Endometrial microvascular endothelial cells (primary cell): Measurements from ENCODE around the gene MRPS17. TPM values are rescaled to one million over a fixed set of nuclear protein-coding genes. Genes with fewer than 3 reads are reported as not detected.

Source experiments
- in situ Hi-C: cut with HindIII; loops from 2 replicates; pipeline ENCODE4 v1.10.0; 2017; ENCODE audit warnings: low sequenced_read_pairs, low pct_unique_long_range_greater_than_20kb; ENCODE audit errors: inconsistent ontology term
- total RNA-seq: library from RNA; depleted of rRNA; stranded (reverse); fragments of >200 nt; gene quantifications from one replicate; pipeline ENCODE4 v1.2.3, GENCODE V29; 2015; ENCODE audit errors: inconsistent ontology term

MRPS17 gene
- total RNA-seq, 1 donor from 2014 or later = 7.1 TPM

DNA sequence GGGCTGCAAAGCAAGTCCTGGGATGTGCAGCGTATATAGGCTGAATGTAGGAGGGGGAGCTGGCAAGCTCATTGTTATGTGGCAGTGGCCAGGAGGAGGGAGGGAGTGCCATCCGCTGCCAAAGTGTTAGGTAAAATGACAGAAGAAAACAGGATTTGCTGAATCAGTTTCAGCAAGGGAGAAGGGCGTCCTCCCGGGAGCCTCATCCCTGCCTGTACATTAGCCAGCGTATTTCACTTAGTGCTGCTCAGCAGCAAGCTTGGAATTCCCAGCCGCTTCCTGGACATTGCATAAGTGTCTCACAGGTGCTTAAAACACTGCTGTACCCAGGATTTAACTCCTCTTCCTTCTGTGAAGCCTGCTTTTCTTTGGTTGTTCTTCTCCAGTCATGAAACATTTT is 15.2 kb downstream of the MRPS17 start:
- in situ Hi-C loops = no loop called here

DNA sequence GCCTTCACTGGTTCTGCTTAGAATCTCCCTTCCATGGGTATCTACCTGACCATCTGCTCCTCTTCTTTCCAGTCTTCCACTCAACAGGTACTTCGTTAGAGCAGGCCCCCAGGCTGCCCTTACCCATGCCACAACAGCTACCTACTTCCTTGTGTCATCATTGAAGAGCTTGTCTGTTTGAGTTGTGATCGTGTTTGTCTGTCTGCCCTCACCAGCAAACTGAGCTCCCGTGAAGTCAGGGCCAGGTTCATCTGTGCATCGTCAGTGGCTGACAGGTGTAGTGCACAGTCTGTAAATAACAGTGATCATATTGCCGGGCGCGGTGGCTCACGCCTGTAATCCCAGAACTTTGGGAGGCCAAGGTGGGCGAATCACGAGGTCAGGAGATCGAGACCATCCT is 17.7 kb downstream of the MRPS17 start:
- in situ Hi-C loops = no loop called here

DNA sequence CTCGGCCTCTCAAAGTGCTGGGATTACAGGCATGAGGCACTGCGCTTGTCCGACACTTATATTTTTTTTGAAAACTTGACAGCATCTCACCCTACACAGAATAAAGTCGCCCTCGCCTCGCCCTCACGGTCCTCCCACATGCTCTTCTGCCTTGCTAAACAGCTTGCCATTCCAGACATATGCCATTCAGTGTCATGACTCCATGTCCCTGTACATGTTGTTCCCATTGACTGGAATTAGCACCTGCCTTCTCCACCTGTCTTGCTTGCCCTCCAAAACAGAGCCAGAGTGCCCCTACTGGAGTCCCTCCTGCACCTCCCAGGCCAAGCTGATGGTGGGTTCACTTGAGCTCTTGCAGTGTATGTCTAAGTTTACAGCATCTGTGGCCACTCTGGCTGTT is 18.9 kb downstream of the MRPS17 start:
- in situ Hi-C loops = no loop called here

DNA sequence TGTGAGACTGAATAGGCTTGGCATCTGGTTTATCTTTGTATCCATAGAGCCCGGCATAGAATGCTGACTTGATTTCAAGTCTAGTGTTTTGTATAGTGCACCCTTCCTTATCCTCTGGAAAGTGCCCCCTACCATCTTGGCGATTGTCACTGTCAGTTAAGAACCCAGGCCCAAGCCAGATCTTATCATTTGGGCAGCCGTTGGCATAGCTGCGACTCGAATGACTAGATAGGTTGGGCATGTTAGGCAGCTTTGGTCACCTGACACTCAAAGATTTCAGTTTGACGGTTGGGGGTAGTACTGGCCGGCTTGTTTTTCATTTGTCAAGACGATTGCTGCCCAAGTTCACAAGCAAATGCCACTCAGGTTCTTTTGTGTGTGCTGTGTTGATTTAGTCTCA is 19.3 kb downstream of the MRPS17 start:
- in situ Hi-C loops = no loop called here

DNA sequence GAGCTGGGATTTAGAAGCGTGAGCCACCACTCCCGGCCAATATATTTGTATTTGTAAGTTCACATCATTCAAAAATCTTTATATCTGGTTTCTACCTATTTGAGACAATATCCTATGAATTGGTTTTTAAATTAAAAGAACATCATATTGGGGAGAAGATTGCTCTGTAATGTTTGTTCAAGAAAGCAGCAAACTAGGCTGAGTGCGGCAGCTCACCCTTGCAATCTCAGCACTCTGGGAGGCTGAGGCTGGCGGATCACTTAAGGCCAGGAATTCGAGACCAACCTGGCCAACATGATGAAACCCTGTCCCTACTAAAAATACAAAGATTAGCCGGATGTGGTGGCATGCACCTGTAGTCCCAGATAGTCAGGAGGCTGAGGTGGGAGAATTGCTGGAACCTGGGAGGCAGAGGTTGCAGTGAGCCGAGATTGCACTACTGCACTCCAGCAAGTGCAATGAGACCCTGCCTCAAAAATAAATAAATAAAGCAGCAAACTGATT is 22.1 kb downstream of the MRPS17 start:
- in situ Hi-C loops = no loop called here

DNA sequence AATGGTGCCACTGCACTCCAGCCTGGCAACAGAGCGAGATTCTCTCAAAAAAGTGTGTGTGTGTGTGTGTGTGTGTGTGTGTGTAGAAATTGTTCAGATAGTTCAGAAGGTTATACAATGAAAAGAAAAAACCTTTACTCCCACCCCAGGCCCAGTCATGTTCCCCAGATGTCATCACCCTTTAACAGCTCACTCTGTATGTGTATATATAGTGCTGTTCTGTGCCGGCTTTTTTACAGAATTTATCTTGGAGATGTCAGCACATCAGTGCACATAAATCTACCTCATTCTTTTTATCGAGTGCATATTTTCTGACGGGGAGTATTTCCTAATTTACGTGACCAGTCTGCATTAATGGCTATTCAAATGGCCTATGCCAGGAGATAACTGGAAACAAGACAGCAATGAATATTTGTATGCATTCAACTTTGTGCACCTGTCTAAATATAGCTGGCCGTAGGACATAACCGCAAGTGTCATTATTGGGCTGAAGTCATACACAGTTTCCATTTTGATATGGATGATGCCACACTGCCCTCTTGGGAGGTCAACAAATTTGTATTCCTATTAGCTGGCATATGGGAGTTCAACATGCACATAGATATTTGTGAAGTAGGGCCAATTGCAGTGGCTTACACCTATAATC is 24.4 kb downstream of the MRPS17 start:
- in situ Hi-C loops = no loop called here

DNA sequence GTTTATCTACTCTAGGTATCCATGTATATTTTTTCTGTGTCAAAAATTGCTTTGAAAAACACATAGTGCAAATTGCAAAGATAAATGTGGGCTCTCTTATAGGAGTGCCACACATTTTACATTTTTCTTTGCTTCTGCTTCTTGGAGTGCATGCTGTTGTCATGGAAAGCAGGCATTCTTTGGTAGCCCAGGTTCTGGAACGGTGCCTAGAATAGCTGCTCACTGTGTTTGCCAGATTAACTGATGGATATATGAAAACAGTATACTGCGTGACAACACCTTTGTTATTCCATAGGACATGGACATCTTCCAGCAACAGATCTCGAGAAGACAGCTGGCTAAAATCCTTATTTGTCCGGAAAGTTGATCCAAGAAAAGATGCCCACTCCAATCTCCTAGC is 26.2 kb downstream of the MRPS17 start:
- in situ Hi-C loops = no loop called here

DNA sequence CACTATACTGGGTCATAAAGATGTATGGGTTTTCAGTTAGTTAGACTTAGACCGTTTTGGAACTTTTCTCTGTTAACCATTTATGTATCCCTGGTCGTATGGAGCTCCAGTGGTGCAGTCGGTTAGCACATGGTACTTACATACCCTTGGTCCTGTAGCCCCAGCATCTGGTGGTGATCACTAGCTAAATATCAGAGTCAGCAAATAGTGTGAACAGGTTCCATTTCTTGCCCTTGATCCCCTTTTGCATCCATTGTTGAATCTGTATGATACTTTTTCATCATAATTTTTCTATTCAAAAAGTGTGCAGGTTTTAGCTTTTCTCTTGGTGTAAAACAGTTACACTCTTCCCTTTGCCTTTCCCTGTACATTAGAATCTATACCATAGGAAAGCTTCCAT is 28.6 kb downstream of the MRPS17 start:
- in situ Hi-C loops = no loop called here

DNA sequence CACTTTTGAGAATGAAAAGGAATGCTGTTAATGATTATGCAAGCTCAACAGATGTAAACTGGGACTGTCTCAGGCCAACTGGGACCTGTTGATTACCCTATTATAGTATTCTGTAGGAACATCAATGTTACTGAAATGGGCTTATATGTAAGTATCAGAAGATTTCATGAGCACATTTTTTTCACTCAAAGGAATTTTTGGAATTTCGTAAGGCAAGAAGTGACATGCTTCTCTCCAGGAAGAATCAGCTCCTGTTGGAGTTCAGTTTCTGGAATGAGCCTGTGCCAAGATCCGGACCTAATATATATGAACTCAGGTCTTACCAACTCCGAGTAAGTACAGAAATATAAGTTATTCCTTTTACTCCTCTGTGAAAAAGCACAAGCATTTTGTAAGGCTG is 31.9 kb downstream of the MRPS17 start:
- in situ Hi-C loops = no loop called here

DNA sequence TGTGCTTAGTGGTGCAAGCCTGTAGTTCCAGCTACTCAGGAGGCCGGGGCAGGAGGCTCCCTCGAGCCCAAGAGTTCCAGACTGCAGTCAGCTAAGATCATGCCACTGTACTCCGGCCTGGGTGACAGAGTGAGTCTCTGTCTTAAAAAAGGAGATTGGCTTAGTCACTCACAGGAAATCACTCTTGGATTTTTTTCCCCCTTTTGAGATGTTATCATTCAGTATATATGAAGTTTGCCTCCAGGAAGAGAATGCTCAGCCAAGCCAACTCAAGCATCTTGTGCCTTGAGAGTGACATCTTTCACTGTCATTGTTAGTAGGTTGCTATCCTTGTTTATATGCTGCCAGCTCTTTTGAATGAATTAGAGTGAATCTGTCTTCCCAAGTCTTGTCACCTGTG is 40.7 kb downstream of the MRPS17 start:
- in situ Hi-C loops = no loop called here

DNA sequence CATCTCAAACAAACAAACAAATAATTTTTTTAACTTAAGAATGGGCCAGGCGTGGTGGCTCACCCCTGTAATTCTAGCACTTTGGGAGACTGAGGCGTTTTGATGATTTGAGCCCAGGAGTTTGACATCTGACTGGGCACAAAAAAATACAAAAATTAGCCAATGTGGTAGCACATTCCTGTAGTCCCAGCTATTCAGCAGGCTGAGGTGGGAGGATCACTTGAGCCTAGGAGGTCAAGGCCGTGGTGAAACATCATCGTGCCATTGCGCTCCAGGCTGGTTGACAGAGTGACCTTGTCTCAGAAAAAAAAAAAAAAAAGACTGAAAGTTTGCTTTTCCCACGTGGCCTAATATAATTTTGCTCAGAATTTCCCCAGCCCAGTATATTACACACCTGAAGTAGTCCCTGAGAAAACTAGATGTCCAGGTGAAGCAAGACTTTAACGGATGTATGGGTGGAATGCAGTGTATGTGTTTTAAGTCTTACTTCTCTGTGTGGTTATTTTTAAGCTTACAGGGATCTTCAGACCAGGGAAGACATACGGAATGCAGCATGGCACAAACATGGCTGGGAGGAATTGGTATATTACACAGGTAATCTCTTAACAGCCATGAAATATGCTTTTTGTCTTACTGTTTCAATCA is 45.3 kb downstream of the MRPS17 start:
- in situ Hi-C loops = no loop called here

DNA sequence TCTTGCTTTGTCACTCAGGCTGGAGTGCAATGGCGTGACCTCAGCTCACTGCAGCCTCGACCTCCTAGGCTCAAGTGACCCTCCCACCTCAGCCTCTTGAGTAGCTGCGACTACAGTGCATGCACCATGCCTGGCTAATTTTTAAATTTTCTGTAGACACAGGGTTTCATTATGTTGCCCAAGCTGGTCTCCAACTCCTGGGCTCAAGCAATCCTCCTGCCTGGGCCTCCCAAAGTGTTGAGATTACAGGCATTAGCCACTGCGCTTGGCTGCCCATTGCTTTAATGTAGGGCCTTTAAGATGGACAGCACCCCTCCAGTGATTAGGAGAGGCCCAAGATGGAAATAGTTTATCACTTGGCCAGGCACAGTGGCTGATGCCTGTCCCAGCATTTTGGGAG is 52.1 kb downstream of the MRPS17 start:
- in situ Hi-C loops = no loop called here

Other genes with a start within 250 kb of the MRPS17 start
- not detected for gene SEPTIN14, start 89.1 kb upstream of the MRPS17 start, total RNA-seq
- 1.7 TPM for gene ZNF713, start 64.4 kb upstream of the MRPS17 start, total RNA-seq
- 54.8 TPM for gene NIPSNAP2, start 12.7 kb downstream of the MRPS17 start, total RNA-seq
- 61.0 TPM for gene PSPH, start 99.6 kb downstream of the MRPS17 start, total RNA-seq
- gene CCT6A, start 99.9 kb downstream of the MRPS17 start, total RNA-seq = 196 TPM
- 120 TPM for gene SUMF2, start 112.4 kb downstream of the MRPS17 start, total RNA-seq
- not detected for gene PHKG1, start 141.1 kb downstream of the MRPS17 start, total RNA-seq
- 433 TPM for gene CHCHD2, start 154.6 kb downstream of the MRPS17 start, total RNA-seq
- not detected for gene NUPR2, start 164.5 kb downstream of the MRPS17 start, total RNA-seq